Measurements from ENCODE around the gene MOBP. TPM values are rescaled to one million over a fixed set of nuclear protein-coding genes. Genes with fewer than 3 reads are reported as not detected.
"Not testable (repeated sequence)": the region's sequence is repeated elsewhere in the genome, so short reads cannot be mapped to it uniquely, and the experiment has no call there.

MOBP gene
- polyA plus RNA-seq, 3 donors: not detected

DNA sequence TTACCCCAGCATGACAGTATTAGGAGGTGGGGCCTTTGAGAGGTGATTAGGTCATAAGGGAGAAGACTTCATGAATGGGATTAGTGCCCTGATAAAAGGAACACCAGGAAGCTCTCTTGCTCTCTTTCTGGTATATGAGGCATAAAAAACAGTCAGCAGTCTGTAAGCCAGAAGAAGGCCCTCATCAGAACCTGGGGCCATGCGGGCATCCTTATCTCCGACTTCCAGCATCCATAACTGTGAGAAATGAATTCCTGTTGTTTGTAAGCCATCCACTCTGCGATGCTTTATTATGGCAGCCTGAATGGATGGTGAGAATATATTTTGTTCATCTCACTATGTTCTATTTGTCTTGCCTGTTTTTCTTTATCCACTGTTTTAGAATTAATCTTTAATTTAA is 17.7 kb upstream of the MOBP start:
- H2AFZ ChIP-seq (ENCODE audit: insufficient read depth, low read depth, low read length, poor library complexity, severe bottlenecking): no peak overlapping the region
- no peaks in the 10 kb centered on the region for H3K36me3 ChIP-seq (replicated peaks in 1 of 2; ENCODE audit: control insufficient read depth in 1 of 2, insufficient read depth in 2 of 2, low read length in 2 of 2)
- no peaks in the 10 kb centered on the region for H3K27me3 ChIP-seq (ENCODE audit: control insufficient read depth in 2 of 2, insufficient read depth in 2 of 2, low read length in 2 of 2)
- no peak overlapping the region for H3K4me2 ChIP-seq (replicated peaks; ENCODE audit: extremely low read depth, low read length, poor library complexity, severe bottlenecking)
- Mint-ChIP-seq H3K27ac (no peak overlapping the region), H3K36me3 (no peaks in the 10 kb centered on the region), H3K4me1 (peaks cover 3% of the 10 kb centered on the region), H3K9me3 (no peaks in the 10 kb centered on the region), H3K4me3 (no peak overlapping the region), H3K27me3 (ENCODE audit: low read depth in 3 of 3) (peaks cover 2 to 10% (median 4%) of the 10 kb centered on the region in 3 donors)
- no peaks in the 10 kb centered on the region for H3K4me1 ChIP-seq (ENCODE audit: control insufficient read depth in 1 of 2, insufficient read depth in 2 of 2, low read length in 2 of 2)
- no peak for DNase-seq
- intact Hi-C loops (cut with micrococcal nuclease): no loop called here
- no CpG with 5 or more reads among the region's 3 CpGs for WGBS (ENCODE audit: insufficient coverage)
- no peaks in the 10 kb centered on the region for H3K79me2 ChIP-seq (ENCODE audit: insufficient read depth, low read length)
- TF ChIP-seq, protein P1, sequence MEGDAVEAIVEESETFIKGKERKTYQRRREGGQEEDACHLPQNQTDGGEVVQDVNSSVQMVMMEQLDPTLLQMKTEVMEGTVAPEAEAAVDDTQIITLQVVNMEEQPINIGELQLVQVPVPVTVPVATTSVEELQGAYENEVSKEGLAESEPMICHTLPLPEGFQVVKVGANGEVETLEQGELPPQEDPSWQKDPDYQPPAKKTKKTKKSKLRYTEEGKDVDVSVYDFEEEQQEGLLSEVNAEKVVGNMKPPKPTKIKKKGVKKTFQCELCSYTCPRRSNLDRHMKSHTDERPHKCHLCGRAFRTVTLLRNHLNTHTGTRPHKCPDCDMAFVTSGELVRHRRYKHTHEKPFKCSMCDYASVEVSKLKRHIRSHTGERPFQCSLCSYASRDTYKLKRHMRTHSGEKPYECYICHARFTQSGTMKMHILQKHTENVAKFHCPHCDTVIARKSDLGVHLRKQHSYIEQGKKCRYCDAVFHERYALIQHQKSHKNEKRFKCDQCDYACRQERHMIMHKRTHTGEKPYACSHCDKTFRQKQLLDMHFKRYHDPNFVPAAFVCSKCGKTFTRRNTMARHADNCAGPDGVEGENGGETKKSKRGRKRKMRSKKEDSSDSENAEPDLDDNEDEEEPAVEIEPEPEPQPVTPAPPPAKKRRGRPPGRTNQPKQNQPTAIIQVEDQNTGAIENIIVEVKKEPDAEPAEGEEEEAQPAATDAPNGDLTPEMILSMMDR (IDR thresholded peaks at IDR 0.05): no peak
- no peak overlapping the region for H3K27ac ChIP-seq (ENCODE audit: low read depth in 1 of 2, low read length in 2 of 2)
- no peak overlapping the region for H3K4me3 ChIP-seq (replicated peaks in 1 of 3; ENCODE audit: low read depth in 2 of 3, low read length in 3 of 3)
- no peaks in the 10 kb centered on the region for H4K20me1 ChIP-seq (ENCODE audit: insufficient read depth, low read length)
- H3K9ac ChIP-seq (ENCODE audit: insufficient read depth, low read length, poor library complexity, severe bottlenecking): no peak overlapping the region
- no peaks in the 10 kb centered on the region for H3K9me3 ChIP-seq (replicated peaks in 1 of 2; ENCODE audit: control insufficient read depth in 1 of 2, insufficient read depth in 1 of 2, low read length in 2 of 2)

DNA sequence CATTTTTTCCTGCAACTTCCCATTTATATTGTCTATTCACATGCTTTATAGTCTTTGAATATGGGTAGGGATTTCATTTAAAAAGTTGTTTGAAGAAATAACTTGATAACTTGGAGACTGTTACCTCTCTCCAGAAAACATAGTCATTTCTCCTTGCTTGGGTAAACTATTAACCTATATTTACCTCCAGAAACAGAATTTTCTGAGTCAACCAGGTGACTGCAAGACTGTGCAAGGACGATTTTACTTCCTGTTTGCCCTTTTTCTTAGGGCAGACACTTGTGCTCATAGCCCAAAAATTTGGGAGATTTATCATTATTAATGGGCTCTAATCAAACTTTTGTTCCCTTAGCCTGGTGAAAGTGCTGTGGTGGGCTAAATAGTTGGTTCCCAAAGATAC is 14.3 kb upstream of the MOBP start:
- Mint-ChIP-seq H3K27ac (no peak overlapping the region), H3K4me3 (peak overlapping the region in 1 of 2 donors; percentile 23), H3K9me3 (no peaks in the 10 kb centered on the region), H3K36me3 (no peaks in the 10 kb centered on the region), H3K4me1 (no peaks in the 10 kb centered on the region), H3K27me3 (ENCODE audit: low read depth in 3 of 3) (peaks cover 4 to 10% (median 6%) of the 10 kb centered on the region in 3 donors)
- Histone ChIP-seq H3K36me3 (replicated peaks in 1 of 2; ENCODE audit: control insufficient read depth in 1 of 2, insufficient read depth in 2 of 2, low read length in 2 of 2) (no peaks in the 10 kb centered on the region), H3K4me2 (replicated peaks; ENCODE audit: extremely low read depth, low read length, poor library complexity, severe bottlenecking) (no peak overlapping the region), H3K9ac (ENCODE audit: insufficient read depth, low read length, poor library complexity, severe bottlenecking) (no peak overlapping the region), H3K4me1 (ENCODE audit: control insufficient read depth in 1 of 2, insufficient read depth in 2 of 2, low read length in 2 of 2) (no peaks in the 10 kb centered on the region), H3K9me3 (replicated peaks in 1 of 2; ENCODE audit: control insufficient read depth in 1 of 2, insufficient read depth in 1 of 2, low read length in 2 of 2) (no peaks in the 10 kb centered on the region), H3K27ac (ENCODE audit: low read depth in 1 of 2, low read length in 2 of 2) (no peak overlapping the region), H4K20me1 (ENCODE audit: insufficient read depth, low read length) (no peaks in the 10 kb centered on the region), H2AFZ (ENCODE audit: insufficient read depth, low read depth, low read length, poor library complexity, severe bottlenecking) (no peak overlapping the region), H3K4me3 (replicated peaks in 1 of 3; ENCODE audit: low read depth in 2 of 3, low read length in 3 of 3) (no peak overlapping the region), H3K79me2 (ENCODE audit: insufficient read depth, low read length) (no peaks in the 10 kb centered on the region), H3K27me3 (ENCODE audit: control insufficient read depth in 2 of 2, insufficient read depth in 2 of 2, low read length in 2 of 2) (no peaks in the 10 kb centered on the region)
- TF ChIP-seq, protein P1 (IDR thresholded peaks at IDR 0.05): no peak
- no peak for DNase-seq
- intact Hi-C loops (cut with micrococcal nuclease): no loop called here
- WGBS (ENCODE audit: insufficient coverage): no CpG with 5 or more reads among the region's 1 CpG

DNA sequence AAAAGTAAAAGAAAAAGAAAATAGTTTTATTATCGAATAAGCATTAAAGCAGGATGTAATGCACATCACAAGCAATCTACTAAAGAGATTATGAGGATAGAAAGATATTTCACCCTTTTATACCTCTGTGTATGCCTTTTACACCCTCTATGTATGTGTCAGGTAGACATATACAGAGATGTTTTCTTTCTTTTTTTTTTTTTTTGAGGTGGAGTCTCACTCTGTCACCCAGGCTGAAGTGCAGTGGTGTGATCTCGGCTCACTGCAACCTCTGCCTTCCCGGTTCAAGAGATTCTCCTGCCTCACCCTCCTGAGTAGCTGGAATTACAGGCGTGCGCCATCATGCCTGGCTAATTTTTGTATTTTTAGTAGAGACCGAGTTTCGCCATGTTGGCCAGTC is 13.6 kb upstream of the MOBP start:
- H3K4me1 Mint-ChIP-seq; H3K79me2 ChIP-seq (ENCODE audit: insufficient read depth, low read length); H3K4me2 ChIP-seq (replicated peaks; ENCODE audit: extremely low read depth, low read length, poor library complexity, severe bottlenecking); H4K20me1 ChIP-seq (ENCODE audit: insufficient read depth, low read length); H3K9me3 Mint-ChIP-seq; H3K4me3 Mint-ChIP-seq; H3K9me3 ChIP-seq (replicated peaks in 1 of 2; ENCODE audit: control insufficient read depth in 1 of 2, insufficient read depth in 1 of 2, low read length in 2 of 2); H3K27ac ChIP-seq (ENCODE audit: low read depth in 1 of 2, low read length in 2 of 2); H3K4me3 ChIP-seq (replicated peaks in 1 of 3; ENCODE audit: low read depth in 2 of 3, low read length in 3 of 3); H3K36me3 Mint-ChIP-seq; H2AFZ ChIP-seq (ENCODE audit: insufficient read depth, low read depth, low read length, poor library complexity, severe bottlenecking); H3K4me1 ChIP-seq (ENCODE audit: control insufficient read depth in 1 of 2, insufficient read depth in 2 of 2, low read length in 2 of 2); intact Hi-C loops (cut with micrococcal nuclease); H3K27me3 ChIP-seq (ENCODE audit: control insufficient read depth in 2 of 2, insufficient read depth in 2 of 2, low read length in 2 of 2); DNase-seq; H3K9ac ChIP-seq (ENCODE audit: insufficient read depth, low read length, poor library complexity, severe bottlenecking); H3K36me3 ChIP-seq (replicated peaks in 1 of 2; ENCODE audit: control insufficient read depth in 1 of 2, insufficient read depth in 2 of 2, low read length in 2 of 2); H3K27ac Mint-ChIP-seq: not testable (repeated sequence)
- WGBS (ENCODE audit: insufficient coverage): 100% methylated on average over 5 of the region's 7 CpGs
- H3K27me3 Mint-ChIP-seq (ENCODE audit: low read depth in 3 of 3): peaks cover 4 to 10% (median 6%) of the 10 kb centered on the region in 3 donors

Data from CD14-positive monocyte (primary cell).